ENCODE measurements around the gene TTLL3.

DNA sequence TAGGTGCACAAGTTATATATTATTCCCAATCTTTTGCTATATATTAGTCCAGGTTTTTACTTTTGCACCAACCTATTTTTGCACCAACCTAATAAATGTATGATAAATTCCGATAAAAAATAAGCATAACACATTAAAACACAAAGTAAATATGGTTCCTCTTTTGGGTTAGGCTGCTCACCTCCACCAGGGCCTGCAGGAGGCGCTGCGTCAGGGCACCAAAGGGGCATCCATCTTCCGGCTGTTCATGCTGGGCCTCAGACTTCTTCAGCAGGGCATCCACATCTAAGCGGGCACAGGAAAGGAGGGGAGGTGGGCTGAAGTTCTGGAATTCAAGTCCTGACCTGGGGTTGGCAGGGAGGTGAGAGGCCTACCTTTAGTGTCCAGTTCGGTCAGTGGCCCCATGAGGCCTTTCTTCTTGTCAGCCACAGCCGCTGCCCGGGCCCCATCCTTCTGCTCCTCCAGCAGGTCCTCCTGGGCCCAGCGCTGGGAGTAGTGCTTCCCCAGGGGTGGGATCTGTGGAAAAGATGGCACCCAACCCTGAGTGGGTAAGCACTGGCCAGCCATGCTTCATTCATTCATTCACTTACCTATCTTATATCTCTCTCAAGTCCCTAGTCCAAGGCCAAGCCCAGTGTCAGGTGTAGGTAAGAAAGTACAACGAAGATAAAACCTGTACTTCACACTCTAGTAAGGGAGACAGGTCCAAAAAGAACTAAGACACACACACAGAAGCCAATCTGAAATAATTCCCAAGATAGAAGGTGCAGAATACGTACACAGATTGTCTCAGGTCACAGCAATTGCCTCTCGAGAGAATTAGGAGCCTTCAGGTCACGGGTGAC, 23.0 kb upstream of the TTLL3 start:
- TF ChIP-seq, protein P1, sequence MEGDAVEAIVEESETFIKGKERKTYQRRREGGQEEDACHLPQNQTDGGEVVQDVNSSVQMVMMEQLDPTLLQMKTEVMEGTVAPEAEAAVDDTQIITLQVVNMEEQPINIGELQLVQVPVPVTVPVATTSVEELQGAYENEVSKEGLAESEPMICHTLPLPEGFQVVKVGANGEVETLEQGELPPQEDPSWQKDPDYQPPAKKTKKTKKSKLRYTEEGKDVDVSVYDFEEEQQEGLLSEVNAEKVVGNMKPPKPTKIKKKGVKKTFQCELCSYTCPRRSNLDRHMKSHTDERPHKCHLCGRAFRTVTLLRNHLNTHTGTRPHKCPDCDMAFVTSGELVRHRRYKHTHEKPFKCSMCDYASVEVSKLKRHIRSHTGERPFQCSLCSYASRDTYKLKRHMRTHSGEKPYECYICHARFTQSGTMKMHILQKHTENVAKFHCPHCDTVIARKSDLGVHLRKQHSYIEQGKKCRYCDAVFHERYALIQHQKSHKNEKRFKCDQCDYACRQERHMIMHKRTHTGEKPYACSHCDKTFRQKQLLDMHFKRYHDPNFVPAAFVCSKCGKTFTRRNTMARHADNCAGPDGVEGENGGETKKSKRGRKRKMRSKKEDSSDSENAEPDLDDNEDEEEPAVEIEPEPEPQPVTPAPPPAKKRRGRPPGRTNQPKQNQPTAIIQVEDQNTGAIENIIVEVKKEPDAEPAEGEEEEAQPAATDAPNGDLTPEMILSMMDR (conservative IDR thresholded peaks at IDR 0.05; ENCODE audit: low read depth, low read length) = peak; percentile 67
- TF ChIP-seq EZH2phosphoT487 (IDR thresholded peaks at IDR 0.05; ENCODE audit: borderline replicate concordance, low read length) (no peak), EZH2 (IDR thresholded peaks at IDR 0.05; ENCODE audit: low read length, unreplicated experiment) (no peak)

Measured in PC-3 (cell line).